Stomach (tissue), 9 donors: ENCODE data around the gene TRPC3. TPM values are rescaled to one million over a fixed set of nuclear protein-coding genes. Genes with fewer than 3 reads are reported as not detected.

Experiments
- DNase-seq, 2 donors: peaks; one replicate each; pipeline versions ENCODE4 v3.0.0 to v3.0.0-alpha.2; 2013 to 2019
- H3K27ac ChIP-seq, 5 donors: fragments of 200-600 bp in 4 of 5; sonication (generic) in 4 of 5; one replicate each; pipeline ENCODE4 v1.5.1; 2013 to 2019; ENCODE audit warnings: mild to moderate bottlenecking in 1 of 5, moderate library complexity in 1 of 5
- H3K27me3 ChIP-seq, 3 donors: fragments of 200-600 bp; sonication (generic); one replicate each; pipeline ENCODE4 v1.5.1; 2017 to 2019; ENCODE audit warnings: mixed run types in 1 of 3
- H3K36me3 ChIP-seq, 4 donors: fragments of 200-600 bp; sonication (generic); 1 replicate in 3 of 4; 2 replicates in 1 of 4; pipeline ENCODE4 v1.5.1; 2016 to 2019
- H3K4me1 ChIP-seq, 4 donors: fragments of 200-600 bp; sonication (generic); one replicate each; pipeline ENCODE4 v1.5.1; 2016 to 2019
- H3K4me3 ChIP-seq, 4 donors: fragments of 200-600 bp; sonication (generic) in 3 of 4; one replicate each; pipeline ENCODE4 v1.5.1; 2016 to 2019; ENCODE audit warnings: mild to moderate bottlenecking in 1 of 4
- H3K9me3 ChIP-seq, 4 donors: fragments of 200-600 bp; sonication (generic); one replicate each; pipeline ENCODE4 v1.5.1; 2016 to 2019
- CTCF ChIP-seq, 7 experiments: fragments of 450-650 bp in 4 of 7; fragments of 200-600 bp in 3 of 7; sonication (generic) in 3 of 7; IDR thresholded peaks; one replicate each; pipeline ENCODE4 v1.5.1; 2016 to 2019; ENCODE audit warnings: antibody characterized with exemption in 7 of 7, control low read depth in 2 of 7, mild to moderate bottlenecking in 1 of 7
- EP300 ChIP-seq: sonication (generic); formaldehyde crosslinking; IDR thresholded peaks from one replicate; pipeline ENCODE4 v1.6.1; 2017; ENCODE audit warnings: antibody characterized with exemption
- POLR2A ChIP-seq, 4 donors: fragments of 450-650 bp; IDR thresholded peaks; one replicate each; pipeline ENCODE4 v1.6.1; 2016; ENCODE audit warnings: antibody characterized with exemption in 4 of 4, control low read depth in 2 of 4, mild to moderate bottlenecking in 1 of 4, moderate library complexity in 1 of 4
- POLR2AphosphoS5 ChIP-seq, 3 donors: sonication (generic); formaldehyde crosslinking; IDR thresholded peaks; one replicate each; pipeline ENCODE4 v1.6.1; 2016; ENCODE audit warnings: antibody characterized with exemption in 3 of 3
- WGBS, 5 donors: extraction: QIAGEN DNeasy Blood & Tissue Kit in 3 of 5; methylation state at CpG; one replicate each; pipeline versions ENCODE4 v1.1.5 to v1.1.7; 2013 to 2018; 5-methylcytosine and 5-hydroxymethylcytosine counted together
- intact Hi-C: fragments of 100-400 bp; cut with DNase I; formaldehyde crosslinking; loops from one replicate; pipeline ENCODE4 v1.15.1; 2023; ENCODE audit warnings: low total_unique reads
- polyA plus RNA-seq, 3 donors: library from polyadenylated mRNA; stranded (reverse); fragments of 200-250 nt; gene quantifications; one replicate each; pipeline ENCODE4 v1.2.3, GENCODE V29; 2013
- total RNA-seq, 5 donors: library from RNA; depleted of rRNA; stranded (reverse); fragments of >200 nt; gene quantifications; one replicate each; pipeline versions ENCODE4 v1.1.0 to v1.2.3, GENCODE V29; 2014 to 2016
- donor health status: healthy with polysubstance abuse.
- donor health status: Bipolar disorder and iron deficiency.
- donor health status: healthy.

The TRPC3 gene
- total and polyA plus RNA-seq, 8 donors = 0.31 to 3.7 (median 0.70) TPM; not detected in 4

GRCh38 chr4:121973816-121974215 lies 22.0 kb upstream of the TRPC3 start:
- no peak for DNase-seq
- TF ChIP-seq EP300 (no peak), POLR2AphosphoS5 (IDR thresholded peaks at IDR 0.05) (no peak), POLR2A (IDR thresholded peaks at IDR 0.05) (no peak), CTCF (IDR thresholded peaks at IDR 0.05) (no peak)
- no peak overlapping the region for H3K27ac ChIP-seq
- H3K27me3 ChIP-seq = peaks cover 0 to 12% (median 4%) of the 10 kb centered on the region in 3 donors
- H3K9me3 ChIP-seq = no peaks in the 10 kb centered on the region
- WGBS, 5 donors = 64 to 78% (median 74%) methylated on average over 4 of the region's 4 CpGs
- intact Hi-C loops = no loop called here
- no peaks in the 10 kb centered on the region for H3K36me3 ChIP-seq
- no peak overlapping the region for H3K4me3 ChIP-seq
- H3K4me1 ChIP-seq = no peaks in the 10 kb centered on the region

GRCh38 chr4:121968859-121969258 lies 17.0 kb upstream of the TRPC3 start:
- TF ChIP-seq POLR2AphosphoS5 (IDR thresholded peaks at IDR 0.05) (no peak), CTCF (IDR thresholded peaks at IDR 0.05) (no peak), POLR2A (IDR thresholded peaks at IDR 0.05) (no peak), EP300 (no peak)
- Histone ChIP-seq H3K4me3 (no peak overlapping the region), H3K27me3 (peaks cover 0 to 18% (median 4%) of the 10 kb centered on the region in 3 donors), H3K36me3 (no peaks in the 10 kb centered on the region), H3K4me1 (no peaks in the 10 kb centered on the region), H3K27ac (no peak overlapping the region), H3K9me3 (no peaks in the 10 kb centered on the region)
- DNase-seq = no peak
- intact Hi-C loops = no loop called here
- WGBS, 5 donors = 65 to 73% (median 69%) methylated on average over 1 of the region's 1 CpG

GRCh38 chr4:121964958-121965357 lies 13.1 kb upstream of the TRPC3 start:
- TF ChIP-seq POLR2A (IDR thresholded peaks at IDR 0.05) (no peak), CTCF (IDR thresholded peaks at IDR 0.05) (no peak), POLR2AphosphoS5 (IDR thresholded peaks at IDR 0.05) (no peak), EP300 (no peak)
- no peaks in the 10 kb centered on the region for H3K9me3 ChIP-seq
- WGBS, 5 donors = 90 to 97% (median 92%) methylated on average over 1 of the region's 1 CpG
- H3K36me3 ChIP-seq = no peaks in the 10 kb centered on the region
- H3K27ac ChIP-seq = no peak overlapping the region
- no peak for DNase-seq
- H3K4me1 ChIP-seq = no peaks in the 10 kb centered on the region
- H3K4me3 ChIP-seq = no peak overlapping the region
- H3K27me3 ChIP-seq = peaks cover 0 to 13% (median 4%) of the 10 kb centered on the region in 3 donors
- intact Hi-C loops = no loop called here

GRCh38 chr4:121960818-121961217 lies 9.0 kb upstream of the TRPC3 start:
- Histone ChIP-seq H3K27me3 (peaks cover 0 to 7% (median 0%) of the 10 kb centered on the region in 3 donors), H3K9me3 (no peaks in the 10 kb centered on the region), H3K4me1 (no peaks in the 10 kb centered on the region), H3K36me3 (no peaks in the 10 kb centered on the region), H3K27ac (no peak overlapping the region), H3K4me3 (no peak overlapping the region)
- TF ChIP-seq POLR2AphosphoS5 (IDR thresholded peaks at IDR 0.05) = no peak
- TF ChIP-seq POLR2A (IDR thresholded peaks at IDR 0.05) = no peak
- TF ChIP-seq CTCF (IDR thresholded peaks at IDR 0.05) = no peak
- no peak for TF ChIP-seq EP300
- intact Hi-C loops = no loop called here
- WGBS, 5 donors = 53 to 84% (median 68%) methylated on average over 1 of the region's 1 CpG
- DNase-seq = no peak
